Activated naive CD4-positive, alpha-beta T cell treated with anti-CD3 and anti-CD28 coated beads, Interleukin-2, amount 10 ng/mL, durations not matched to agents 7 days and 5 days (primary cell): ENCODE data around the gene CDH4.
A peak's percentile ranks its signal among the peaks of the same experiment; 100 is the strongest.
"Not testable (repeated sequence)": the region's sequence is repeated elsewhere in the genome, so short reads cannot be mapped to it uniquely, and the experiment has no call there.

Experiments used
- CTCF ChIA-PET: fragments of 350-600 bp; sonication (Branson Sonifier 250); formaldehyde crosslinking; loops from one replicate; lab custom pipeline; 2021; ENCODE audit warnings: antibody characterized with exemption; lab: Charles Lee
- DNase-seq: peaks from one replicate; pipeline ENCODE4 v3.0.0-alpha.2; 2020
- H3K27ac Mint-ChIP-seq: one replicate; pipeline ENCODE4 v1.8.0; 2021; ENCODE audit warnings: mild to moderate bottlenecking, moderate library complexity, mixed read lengths
- H3K27me3 Mint-ChIP-seq: one replicate; pipeline ENCODE4 v1.8.0; 2021; ENCODE audit warnings: mild to moderate bottlenecking, mixed read lengths
- H3K36me3 Mint-ChIP-seq: one replicate; pipeline ENCODE4 v1.8.0; 2021; ENCODE audit warnings: mixed read lengths
- H3K4me1 Mint-ChIP-seq: one replicate; pipeline ENCODE4 v1.8.0; 2021; ENCODE audit warnings: mixed read lengths
- H3K4me3 Mint-ChIP-seq: one replicate; pipeline ENCODE4 v1.8.0; 2021; ENCODE audit warnings: mild to moderate bottlenecking, moderate library complexity, mixed read lengths
- H3K9me3 Mint-ChIP-seq: one replicate; pipeline ENCODE4 v1.8.0; 2021; ENCODE audit warnings: mixed read lengths

Gene CDH4

GRCh38 chr20:61976644-61977418 lies 724.8 kb downstream of the CDH4 start:
- Mint-ChIP-seq H3K36me3 (peaks cover 51% of the 10 kb centered on the region), H3K9me3 (peaks cover 11% of the 10 kb centered on the region), H3K4me1 (peaks cover 4% of the 10 kb centered on the region), H3K27ac (no peak overlapping the region), H3K27me3 (no peaks in the 10 kb centered on the region), H3K4me3 (no peak overlapping the region)
- no peak for DNase-seq
- CTCF ChIA-PET, result no interaction called here

GRCh38 chr20:61977419-61977786 lies 725.3 kb downstream of the CDH4 start:
- peaks cover 52% of the 10 kb centered on the region for H3K36me3 Mint-ChIP-seq
- CTCF ChIA-PET, result no interaction called here
- H3K27me3 Mint-ChIP-seq, result no peaks in the 10 kb centered on the region
- H3K9me3 Mint-ChIP-seq, result peaks cover 15% of the 10 kb centered on the region
- peaks cover 9% of the 10 kb centered on the region for H3K4me1 Mint-ChIP-seq
- no peak overlapping the region for H3K27ac Mint-ChIP-seq
- H3K4me3 Mint-ChIP-seq, result no peak overlapping the region
- no peak for DNase-seq

- H3K9me3 Mint-ChIP-seq, result peaks cover 15% of the 10 kb centered on the region
- CTCF ChIA-PET, result no interaction called here
- H3K36me3 Mint-ChIP-seq, result peaks cover 45% of the 10 kb centered on the region
- H3K27ac Mint-ChIP-seq, result no peak overlapping the region
- H3K27me3 Mint-ChIP-seq, result no peaks in the 10 kb centered on the region
- DNase-seq, result no peak
- no peak overlapping the region for H3K4me3 Mint-ChIP-seq
- H3K4me1 Mint-ChIP-seq, result peaks cover 10% of the 10 kb centered on the region
Observed at GRCh38 chr20:61978491-61978890, 726.4 kb downstream of the CDH4 start.

GRCh38 chr20:61979090-61979489 lies 727.0 kb downstream of the CDH4 start:
- no peaks in the 10 kb centered on the region for H3K27me3 Mint-ChIP-seq
- CTCF ChIA-PET, result no interaction called here
- peaks cover 45% of the 10 kb centered on the region for H3K36me3 Mint-ChIP-seq
- peaks cover 15% of the 10 kb centered on the region for H3K4me1 Mint-ChIP-seq
- H3K4me3 Mint-ChIP-seq, result no peak overlapping the region
- no peak overlapping the region for H3K27ac Mint-ChIP-seq
- no peak for DNase-seq
- H3K9me3 Mint-ChIP-seq, result peaks cover 21% of the 10 kb centered on the region

- DNase-seq, result no peak
- H3K4me3 Mint-ChIP-seq, result no peak overlapping the region
- peaks cover 16% of the 10 kb centered on the region for H3K4me1 Mint-ChIP-seq
- H3K27me3 Mint-ChIP-seq, result no peaks in the 10 kb centered on the region
- H3K9me3 Mint-ChIP-seq, result peaks cover 24% of the 10 kb centered on the region
- no peak overlapping the region for H3K27ac Mint-ChIP-seq
- CTCF ChIA-PET, result no interaction called here
- peaks cover 47% of the 10 kb centered on the region for H3K36me3 Mint-ChIP-seq
Observed at GRCh38 chr20:61979701-61980635, 727.9 kb downstream of the CDH4 start.

DNA sequence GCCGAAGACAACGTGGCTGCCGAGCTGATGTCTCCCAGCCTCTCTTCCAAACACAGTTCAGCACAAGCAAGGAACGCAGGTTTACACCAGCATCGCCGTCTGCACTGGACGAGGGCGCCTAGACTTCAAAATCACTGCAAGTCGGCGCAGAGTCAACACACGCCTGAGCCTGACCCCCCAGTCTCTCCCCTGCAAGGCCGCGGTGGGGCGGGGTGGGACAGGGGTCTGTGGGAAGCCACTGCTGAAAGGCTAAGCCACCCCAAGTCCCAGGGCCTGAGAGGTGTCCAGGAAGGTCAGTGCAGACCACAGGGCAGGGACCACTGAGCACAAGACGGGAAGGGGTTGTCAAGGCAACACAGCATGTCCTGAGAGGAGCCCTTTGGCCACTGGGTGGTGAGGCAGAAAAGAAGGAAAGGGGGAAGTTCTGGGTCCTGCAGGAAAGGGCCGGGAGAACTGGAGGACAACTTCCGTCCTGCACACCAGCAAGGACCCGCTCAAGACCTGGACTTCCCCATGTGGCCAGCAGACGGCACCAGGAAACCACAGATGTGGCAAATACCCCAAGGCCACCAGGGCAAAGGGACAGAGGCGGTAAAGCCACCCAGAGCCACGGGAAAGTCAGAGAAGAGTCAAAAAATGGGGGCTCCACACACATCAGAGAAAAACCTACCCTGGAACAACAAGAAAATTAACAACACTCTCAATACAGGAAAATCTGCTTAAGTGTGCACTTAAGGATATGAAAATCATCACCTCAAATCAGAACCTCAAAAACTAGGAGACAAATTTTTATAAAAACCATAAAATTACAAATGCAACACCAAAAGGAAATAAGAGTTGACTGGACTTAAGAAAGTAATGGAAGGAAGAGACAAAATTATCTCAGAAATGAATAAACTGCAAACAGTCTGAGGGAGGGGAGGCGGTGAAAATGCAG lies 728.9 kb downstream of the CDH4 start:
- H3K4me1 Mint-ChIP-seq, result peaks cover 16% of the 10 kb centered on the region
- H3K36me3 Mint-ChIP-seq, result peaks cover 47% of the 10 kb centered on the region
- CTCF ChIA-PET, result no interaction called here
- no peaks in the 10 kb centered on the region for H3K27me3 Mint-ChIP-seq
- H3K27ac Mint-ChIP-seq, result peak overlapping the region; percentile 63
- DNase-seq, result no peak
- H3K4me3 Mint-ChIP-seq, result no peak overlapping the region
- peaks cover 24% of the 10 kb centered on the region for H3K9me3 Mint-ChIP-seq

GRCh38 chr20:61981691-61982090 lies 729.6 kb downstream of the CDH4 start:
- H3K4me3 Mint-ChIP-seq, DNase-seq, H3K27me3 Mint-ChIP-seq, CTCF ChIA-PET: not testable (repeated sequence)
- H3K4me1 Mint-ChIP-seq, result peaks cover 16% of the 10 kb centered on the region
- peaks cover 49% of the 10 kb centered on the region for H3K36me3 Mint-ChIP-seq
- peaks cover 28% of the 10 kb centered on the region for H3K9me3 Mint-ChIP-seq
- H3K27ac Mint-ChIP-seq, result peak overlapping the region; percentile 63

- H3K9me3 Mint-ChIP-seq, result peaks cover 33% of the 10 kb centered on the region
- peaks cover 16% of the 10 kb centered on the region for H3K4me1 Mint-ChIP-seq
- no peak overlapping the region for H3K4me3 Mint-ChIP-seq
- CTCF ChIA-PET, result no interaction called here
- peaks cover 52% of the 10 kb centered on the region for H3K36me3 Mint-ChIP-seq
- H3K27me3 Mint-ChIP-seq, result no peaks in the 10 kb centered on the region
- H3K27ac Mint-ChIP-seq, result peak overlapping the region; percentile 87
- DNase-seq, result no peak
Observed at GRCh38 chr20:61982191-61982950, 730.3 kb downstream of the CDH4 start.

- DNase-seq, result no peak
- CTCF ChIA-PET, result no interaction called here
- Mint-ChIP-seq H3K36me3 (peaks cover 55% of the 10 kb centered on the region), H3K27me3 (no peaks in the 10 kb centered on the region), H3K9me3 (peaks cover 39% of the 10 kb centered on the region), H3K4me3 (no peak overlapping the region), H3K4me1 (peaks cover 16% of the 10 kb centered on the region), H3K27ac (peak overlapping the region; percentile 76)
Observed at GRCh38 chr20:61982951-61983315, 730.9 kb downstream of the CDH4 start.

DNA sequence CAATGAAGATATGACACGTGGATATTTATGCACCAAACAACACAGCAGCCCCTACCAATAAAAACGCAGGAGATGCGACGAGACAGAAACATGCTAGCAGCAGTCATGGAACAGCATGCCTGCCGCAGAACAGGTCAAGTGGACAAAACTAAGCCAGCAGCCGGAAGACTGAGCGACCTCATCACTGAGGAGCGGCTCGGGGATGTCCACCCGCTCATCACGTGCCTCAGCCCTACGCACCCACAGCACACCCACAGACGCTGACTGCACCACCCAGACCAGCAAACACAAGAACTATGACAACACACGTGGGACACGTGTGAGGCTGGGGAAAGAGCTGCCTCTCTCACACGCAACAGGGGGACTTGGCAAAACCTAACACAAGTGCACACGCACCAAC lies 731.9 kb downstream of the CDH4 start:
- peaks cover 61% of the 10 kb centered on the region for H3K36me3 Mint-ChIP-seq
- H3K27me3 Mint-ChIP-seq, result no peaks in the 10 kb centered on the region
- no peak overlapping the region for H3K4me3 Mint-ChIP-seq
- H3K9me3 Mint-ChIP-seq, result peaks cover 43% of the 10 kb centered on the region
- H3K4me1 Mint-ChIP-seq, result peaks cover 16% of the 10 kb centered on the region
- CTCF ChIA-PET, result no interaction called here
- DNase-seq, result no peak
- H3K27ac Mint-ChIP-seq, result peak overlapping the region; percentile 75

DNA sequence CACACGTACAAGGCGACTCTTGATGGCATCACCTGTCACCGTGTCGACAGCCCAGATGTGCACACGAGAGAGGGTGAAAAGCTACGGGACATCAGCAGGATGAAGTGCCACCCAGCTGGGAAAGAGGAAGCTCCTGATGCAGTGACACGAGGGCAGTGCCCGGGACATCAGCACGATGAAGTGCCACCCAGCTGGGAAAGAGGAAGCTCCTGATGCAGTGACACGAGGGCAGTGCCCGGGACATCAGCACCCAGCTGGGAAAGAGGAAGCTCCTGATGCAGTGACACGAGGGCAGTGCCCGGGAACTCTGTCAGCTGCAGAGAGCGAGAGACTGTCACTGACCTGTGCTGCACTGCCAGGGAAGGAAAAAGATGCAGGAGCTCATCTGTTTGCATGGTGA lies 732.4 kb downstream of the CDH4 start:
- CTCF ChIA-PET, DNase-seq, H3K4me3 Mint-ChIP-seq, H3K27me3 Mint-ChIP-seq: not testable (repeated sequence)
- Mint-ChIP-seq H3K36me3 (peaks cover 63% of the 10 kb centered on the region), H3K27ac (peak overlapping the region; percentile 75), H3K4me1 (peaks cover 16% of the 10 kb centered on the region), H3K9me3 (peaks cover 43% of the 10 kb centered on the region)

DNA sequence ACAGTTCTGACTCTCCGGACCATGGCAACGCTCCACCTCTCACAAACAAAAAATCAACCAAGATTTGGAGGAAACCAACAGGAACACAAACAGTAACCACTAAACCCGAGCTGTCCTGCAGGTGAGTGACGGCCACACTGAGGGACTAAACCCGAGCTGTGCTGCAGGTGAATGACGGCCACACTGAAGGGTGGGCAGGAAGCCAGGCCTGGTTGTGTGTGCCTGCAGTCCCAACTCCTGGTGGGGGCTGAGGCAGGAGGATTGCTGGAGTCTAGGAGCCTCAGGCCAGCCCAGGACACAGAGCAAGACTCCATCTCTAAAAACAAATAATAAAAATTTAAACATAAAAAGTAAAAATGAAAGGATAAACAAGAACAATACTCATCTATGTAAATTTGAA lies 733.0 kb downstream of the CDH4 start:
- peaks cover 69% of the 10 kb centered on the region for H3K36me3 Mint-ChIP-seq

DNA sequence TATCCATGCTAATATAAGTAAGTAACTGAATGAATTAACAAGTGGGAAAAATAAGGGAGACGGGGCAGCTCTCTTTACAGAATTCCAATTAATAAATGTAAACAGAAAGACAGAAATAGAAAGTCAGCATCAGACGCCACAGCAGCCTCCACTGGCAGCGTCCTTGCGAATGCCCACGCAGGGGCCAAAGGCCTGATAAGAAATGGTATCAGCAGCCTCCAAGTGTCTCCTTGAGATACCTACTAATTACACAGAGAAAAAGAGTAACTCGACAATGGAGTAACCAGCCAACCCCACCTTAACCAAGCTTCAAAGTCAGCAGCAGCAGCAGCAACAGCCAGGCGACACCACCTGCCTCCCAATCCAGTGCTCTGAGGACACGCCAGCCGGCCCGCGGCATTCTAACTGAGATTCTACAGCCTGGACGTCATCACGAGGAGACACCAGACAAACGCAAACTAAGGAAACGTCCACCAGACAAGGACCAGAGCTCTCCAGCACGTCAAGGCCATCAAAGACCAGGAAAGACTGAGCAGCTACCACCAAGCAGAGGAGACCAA lies 734.8 kb downstream of the CDH4 start:
- no peaks in the 10 kb centered on the region for H3K27me3 Mint-ChIP-seq
- peaks cover 74% of the 10 kb centered on the region for H3K36me3 Mint-ChIP-seq
- H3K27ac Mint-ChIP-seq, result peak overlapping the region; percentile 51
- peaks cover 12% of the 10 kb centered on the region for H3K4me1 Mint-ChIP-seq
- no peak overlapping the region for H3K4me3 Mint-ChIP-seq
- CTCF ChIA-PET, result no interaction called here
- H3K9me3 Mint-ChIP-seq, result peaks cover 44% of the 10 kb centered on the region
- no peak for DNase-seq

More for the DNA sequence above, 733.0 kb downstream of the CDH4 start:
- H3K4me1 Mint-ChIP-seq, result peaks cover 16% of the 10 kb centered on the region
- H3K27ac Mint-ChIP-seq, result no peak overlapping the region
- DNase-seq, result no peak
- no peak overlapping the region for H3K4me3 Mint-ChIP-seq
- no peaks in the 10 kb centered on the region for H3K27me3 Mint-ChIP-seq
- H3K9me3 Mint-ChIP-seq, result peaks cover 43% of the 10 kb centered on the region
- CTCF ChIA-PET, result no interaction called here
